ENCODE results near the gene FRAT1. TPM values are rescaled to one million over a fixed set of nuclear protein-coding genes. Genes with fewer than 3 reads are reported as not detected.

Gene FRAT1
- total and polyA plus RNA-seq, 2 of the 13 experiments (the other 11 are each of a cell fraction or from before 2014, with no cell fraction given): 1.7 to 2.3 TPM

GRCh38 chr10:97292097-97292861, 26.8 kb upstream of the FRAT1 start, which contains the start of gene ARHGAP19 (continued):
- TF ChIP-seq ZNF558 (CRISPR knock-in tag; IDR thresholded peaks at IDR 0.05; ENCODE audit: borderline replicate concordance): no peak; the same call in 1 of the 2 replicates
- TF ChIP-seq SRSF1 (optimal IDR thresholded peaks at IDR 0.05; ENCODE audit: low read depth, low read length): no peak
- TF ChIP-seq MAFF (IDR thresholded peaks at IDR 0.05; ENCODE audit: low read depth, low read length): no peak
- no peak for TF ChIP-seq FOXA1 (IDR thresholded peaks at IDR 0.05)
- peak; percentile 6; the same call in 1 of the 2 replicates for TF ChIP-seq FOXA1 (CRISPR knock-in tag; IDR thresholded peaks at IDR 0.05)
- TF ChIP-seq RFXANK (CRISPR knock-in tag; IDR thresholded peaks at IDR 0.05): no peak
- TF ChIP-seq EZH2 (conservative IDR thresholded peaks at IDR 0.05; ENCODE audit: low read depth, low read length): no peak
- TF ChIP-seq MNT (IDR thresholded peaks at IDR 0.05): no peak
- peak; percentile 36; the same call in 1 of the 2 replicates for TF ChIP-seq ZNF331 (CRISPR knock-in tag; IDR thresholded peaks at IDR 0.05)
- TF ChIP-seq ZNF121 (CRISPR knock-in tag; IDR thresholded peaks at IDR 0.05): no peak
- TF ChIP-seq GABPA (IDR thresholded peaks at IDR 0.05; ENCODE audit: low read depth, low read length): peak; percentile 51; the same call in 1 of the 2 replicates
- peak; percentile 82 for TF ChIP-seq GABPA (CRISPR knock-in tag; IDR thresholded peaks at IDR 0.05; ENCODE audit: low read depth)
- peak; percentile 89; the same call in 1 of the 2 replicates for TF ChIP-seq GLI4 (CRISPR knock-in tag; IDR thresholded peaks at IDR 0.05; ENCODE audit: borderline replicate concordance)
- TF ChIP-seq SNAPC4 (CRISPR knock-in tag; IDR thresholded peaks at IDR 0.05): peak; percentile 43; the same call in 1 of the 2 replicates
- TF ChIP-seq ARNT2 (CRISPR knock-in tag; IDR thresholded peaks at IDR 0.05; ENCODE audit: low read depth): peak; percentile 58; the same call in 1 of the 2 replicates
- TF ChIP-seq NFE2L2 (IDR thresholded peaks at IDR 0.05; ENCODE audit: low read length): no peak
- TF ChIP-seq ZNF724P (CRISPR knock-in tag; IDR thresholded peaks at IDR 0.05; ENCODE audit: borderline replicate concordance): peak; percentile 60; the same call in 1 of the 2 replicates
- TF ChIP-seq SAP130 (CRISPR knock-in tag; IDR thresholded peaks at IDR 0.05; ENCODE audit: low read depth): peak; percentile 87
- TF ChIP-seq ZNF615 (CRISPR knock-in tag; IDR thresholded peaks at IDR 0.05; ENCODE audit: borderline replicate concordance): no peak
- peak; percentile 79 for TF ChIP-seq ZNF781 (CRISPR knock-in tag; IDR thresholded peaks at IDR 0.05; ENCODE audit: borderline replicate concordance, not compliant biosample characterization)
- no peak for TF ChIP-seq REL (CRISPR knock-in tag; conservative IDR thresholded peaks at IDR 0.05)
- peak; percentile 76 for TF ChIP-seq KMT2A (CRISPR knock-in tag; IDR thresholded peaks at IDR 0.05)
- TF ChIP-seq RBAK (CRISPR knock-in tag; IDR thresholded peaks at IDR 0.05): no peak
- TF ChIP-seq ZNF740 (CRISPR knock-in tag; IDR thresholded peaks at IDR 0.05): 0 out of 2 replicates have a peak, but pooled peaks have one; percentile 26
- TF ChIP-seq BRCA1 (CRISPR knock-in tag; IDR thresholded peaks at IDR 0.05): 0 out of 2 replicates have a peak, but pooled peaks have one; percentile 37
- TF ChIP-seq HNRNPH1 (optimal IDR thresholded peaks at IDR 0.05; ENCODE audit: low read depth, low read length): no peak

Measured in HepG2 (cell line).